ENCODE data around the gene INPP4A.

INPP4A gene

GRCh38 chr2:98570356-98570755, 125.7 kb downstream of the INPP4A start:
- no peak overlapping the region for H2BK5ac ChIP-seq (ENCODE audit: low read length)
- H2BK15ac ChIP-seq (ENCODE audit: low read length), result no peak overlapping the region
- H2BK12ac ChIP-seq (ENCODE audit: low read length), result no peak overlapping the region
- H3K14ac ChIP-seq (ENCODE audit: low read length), result no peak overlapping the region
- H3K9ac ChIP-seq (ENCODE audit: low read depth, low read length, poor library complexity), result no peak overlapping the region
- H3K36me3 ChIP-seq (replicated peaks in 1 of 2; ENCODE audit: control insufficient read depth in 2 of 2, insufficient read depth in 2 of 2, low read length in 2 of 2), result peaks cover 28 to 90% of the 10 kb centered on the region in 2 donors
- no peak for DNase-seq (ENCODE audit: low spot score)
- no peak overlapping the region for H3K4me3 ChIP-seq (ENCODE audit: low read length in 2 of 2)
- no peak overlapping the region for H2BK120ac ChIP-seq (ENCODE audit: low read depth, low read length)
- no peak overlapping the region for H3K27ac ChIP-seq (replicated peaks; ENCODE audit: low read length)
- WGBS, 2 donors (ENCODE audit: extremely low coverage in 2 of 2, insufficient read length in 2 of 2, insufficient replicate concordance in 1 of 2), result no CpG with 5 or more reads among the region's 5 CpGs
- H4K8ac ChIP-seq (ENCODE audit: low read depth, low read length), result no peak overlapping the region
- no peak overlapping the region for H3K18ac ChIP-seq (ENCODE audit: low read length)
- no peak overlapping the region for H3K4ac ChIP-seq (ENCODE audit: low read length)
- H3K4me1 ChIP-seq (ENCODE audit: control insufficient read depth in 2 of 2, insufficient read depth in 1 of 2, low read depth in 1 of 2, low read length in 2 of 2), result no peaks in the 10 kb centered on the region
- no peak overlapping the region for H2AFZ ChIP-seq (ENCODE audit: low read length)
- no peaks in the 10 kb centered on the region for H3K79me1 ChIP-seq (ENCODE audit: low read depth, low read length)
- no peaks in the 10 kb centered on the region for H3K9me3 ChIP-seq (replicated peaks in 1 of 2; ENCODE audit: control insufficient read depth in 2 of 2, insufficient read depth in 1 of 2, low read depth in 1 of 2, low read length in 2 of 2)
- H3K27me3 ChIP-seq (ENCODE audit: control insufficient read depth in 3 of 3, insufficient read depth in 3 of 3, low read depth in 1 of 3, low read length in 3 of 3), result no peaks in the 10 kb centered on the region
- H3K4me2 ChIP-seq (ENCODE audit: insufficient read depth, low read length, poor library complexity, severe bottlenecking), result no peak overlapping the region
- no peak overlapping the region for H4K91ac ChIP-seq (ENCODE audit: low read depth, low read length, poor library complexity)
- H3K23ac ChIP-seq (ENCODE audit: low read depth, low read length, poor library complexity), result peak overlapping the region; percentile 43
- no peak overlapping the region for H2AK5ac ChIP-seq (ENCODE audit: low read depth, low read length)

- no peak overlapping the region for H3K27ac ChIP-seq (replicated peaks; ENCODE audit: low read length)
- WGBS, 2 donors (ENCODE audit: extremely low coverage in 2 of 2, insufficient read length in 2 of 2, insufficient replicate concordance in 1 of 2), result no CpG with 5 or more reads among the region's 13 CpGs
- no peak overlapping the region for H2BK120ac ChIP-seq (ENCODE audit: low read depth, low read length)
- H2AFZ ChIP-seq (ENCODE audit: low read length), result no peak overlapping the region
- DNase-seq (ENCODE audit: low spot score), result no peak
- peak overlapping the region; percentile 13 for H3K23ac ChIP-seq (ENCODE audit: low read depth, low read length, poor library complexity)
- no peak overlapping the region for H3K4me3 ChIP-seq (ENCODE audit: low read length in 2 of 2)
- no peak overlapping the region for H2BK15ac ChIP-seq (ENCODE audit: low read length)
- H2AK5ac ChIP-seq (ENCODE audit: low read depth, low read length), result no peak overlapping the region
- H4K91ac ChIP-seq (ENCODE audit: low read depth, low read length, poor library complexity), result no peak overlapping the region
- H3K14ac ChIP-seq (ENCODE audit: low read length), result no peak overlapping the region
- no peak overlapping the region for H3K18ac ChIP-seq (ENCODE audit: low read length)
- H3K9me3 ChIP-seq (replicated peaks in 1 of 2; ENCODE audit: control insufficient read depth in 2 of 2, insufficient read depth in 1 of 2, low read depth in 1 of 2, low read length in 2 of 2), result no peaks in the 10 kb centered on the region
- no peak overlapping the region for H2BK5ac ChIP-seq (ENCODE audit: low read length)
- no peaks in the 10 kb centered on the region for H3K79me1 ChIP-seq (ENCODE audit: low read depth, low read length)
- H3K4me1 ChIP-seq (ENCODE audit: control insufficient read depth in 2 of 2, insufficient read depth in 1 of 2, low read depth in 1 of 2, low read length in 2 of 2), result no peaks in the 10 kb centered on the region
- H3K4ac ChIP-seq (ENCODE audit: low read length), result no peak overlapping the region
- no peak overlapping the region for H2BK12ac ChIP-seq (ENCODE audit: low read length)
- H4K8ac ChIP-seq (ENCODE audit: low read depth, low read length), result no peak overlapping the region
- no peak overlapping the region for H3K9ac ChIP-seq (ENCODE audit: low read depth, low read length, poor library complexity)
- H3K27me3 ChIP-seq (ENCODE audit: control insufficient read depth in 3 of 3, insufficient read depth in 3 of 3, low read depth in 1 of 3, low read length in 3 of 3), result no peaks in the 10 kb centered on the region
- H3K36me3 ChIP-seq (replicated peaks in 1 of 2; ENCODE audit: control insufficient read depth in 2 of 2, insufficient read depth in 2 of 2, low read length in 2 of 2), result peaks cover 26 to 88% of the 10 kb centered on the region in 2 donors
- no peak overlapping the region for H3K4me2 ChIP-seq (ENCODE audit: insufficient read depth, low read length, poor library complexity, severe bottlenecking)
These were observed 126.6 kb downstream of the INPP4A start for GRCh38 chr2:98571121-98571701.

- H4K8ac ChIP-seq (ENCODE audit: low read depth, low read length), result no peak overlapping the region
- H4K91ac ChIP-seq (ENCODE audit: low read depth, low read length, poor library complexity), result no peak overlapping the region
- peaks cover 24 to 87% of the 10 kb centered on the region in 2 donors for H3K36me3 ChIP-seq (replicated peaks in 1 of 2; ENCODE audit: control insufficient read depth in 2 of 2, insufficient read depth in 2 of 2, low read length in 2 of 2)
- no peak overlapping the region for H3K14ac ChIP-seq (ENCODE audit: low read length)
- no peak overlapping the region for H3K18ac ChIP-seq (ENCODE audit: low read length)
- no peak for DNase-seq (ENCODE audit: low spot score)
- no peak overlapping the region for H2BK5ac ChIP-seq (ENCODE audit: low read length)
- H3K9me3 ChIP-seq (replicated peaks in 1 of 2; ENCODE audit: control insufficient read depth in 2 of 2, insufficient read depth in 1 of 2, low read depth in 1 of 2, low read length in 2 of 2), result no peaks in the 10 kb centered on the region
- H2AFZ ChIP-seq (ENCODE audit: low read length), result no peak overlapping the region
- H2BK120ac ChIP-seq (ENCODE audit: low read depth, low read length), result no peak overlapping the region
- H3K4me3 ChIP-seq (ENCODE audit: low read length in 2 of 2), result no peak overlapping the region
- H2BK12ac ChIP-seq (ENCODE audit: low read length), result no peak overlapping the region
- no CpG with 5 or more reads among the region's 9 CpGs for WGBS, 2 donors (ENCODE audit: extremely low coverage in 2 of 2, insufficient read length in 2 of 2, insufficient replicate concordance in 1 of 2)
- no peak overlapping the region for H3K23ac ChIP-seq (ENCODE audit: low read depth, low read length, poor library complexity)
- H3K27ac ChIP-seq (replicated peaks; ENCODE audit: low read length), result no peak overlapping the region
- no peak overlapping the region for H3K4me2 ChIP-seq (ENCODE audit: insufficient read depth, low read length, poor library complexity, severe bottlenecking)
- H3K4ac ChIP-seq (ENCODE audit: low read length), result no peak overlapping the region
- H2BK15ac ChIP-seq (ENCODE audit: low read length), result no peak overlapping the region
- no peaks in the 10 kb centered on the region for H3K79me1 ChIP-seq (ENCODE audit: low read depth, low read length)
- no peak overlapping the region for H3K9ac ChIP-seq (ENCODE audit: low read depth, low read length, poor library complexity)
- no peaks in the 10 kb centered on the region for H3K4me1 ChIP-seq (ENCODE audit: control insufficient read depth in 2 of 2, insufficient read depth in 1 of 2, low read depth in 1 of 2, low read length in 2 of 2)
- no peaks in the 10 kb centered on the region for H3K27me3 ChIP-seq (ENCODE audit: control insufficient read depth in 3 of 3, insufficient read depth in 3 of 3, low read depth in 1 of 3, low read length in 3 of 3)
- H2AK5ac ChIP-seq (ENCODE audit: low read depth, low read length), result no peak overlapping the region
These were observed 127.1 kb downstream of the INPP4A start for GRCh38 chr2:98571796-98572195.

GRCh38 chr2:98572211-98572610, 127.6 kb downstream of the INPP4A start:
- no peak overlapping the region for H2BK15ac ChIP-seq (ENCODE audit: low read length)
- no peak overlapping the region for H3K4me3 ChIP-seq (ENCODE audit: low read length in 2 of 2)
- no peak overlapping the region for H2AFZ ChIP-seq (ENCODE audit: low read length)
- H2BK120ac ChIP-seq (ENCODE audit: low read depth, low read length), result no peak overlapping the region
- DNase-seq (ENCODE audit: low spot score), result no peak
- H3K79me1 ChIP-seq (ENCODE audit: low read depth, low read length), result no peaks in the 10 kb centered on the region
- no peak overlapping the region for H3K9ac ChIP-seq (ENCODE audit: low read depth, low read length, poor library complexity)
- H3K18ac ChIP-seq (ENCODE audit: low read length), result no peak overlapping the region
- no peak overlapping the region for H3K14ac ChIP-seq (ENCODE audit: low read length)
- H4K91ac ChIP-seq (ENCODE audit: low read depth, low read length, poor library complexity), result no peak overlapping the region
- no peak overlapping the region for H3K27ac ChIP-seq (replicated peaks; ENCODE audit: low read length)
- WGBS, 2 donors (ENCODE audit: extremely low coverage in 2 of 2, insufficient read length in 2 of 2, insufficient replicate concordance in 1 of 2), result no CpG with 5 or more reads among the region's 5 CpGs
- no peak overlapping the region for H2AK5ac ChIP-seq (ENCODE audit: low read depth, low read length)
- H3K9me3 ChIP-seq (replicated peaks in 1 of 2; ENCODE audit: control insufficient read depth in 2 of 2, insufficient read depth in 1 of 2, low read depth in 1 of 2, low read length in 2 of 2), result no peaks in the 10 kb centered on the region
- H3K23ac ChIP-seq (ENCODE audit: low read depth, low read length, poor library complexity), result no peak overlapping the region
- peaks cover 26 to 87% of the 10 kb centered on the region in 2 donors for H3K36me3 ChIP-seq (replicated peaks in 1 of 2; ENCODE audit: control insufficient read depth in 2 of 2, insufficient read depth in 2 of 2, low read length in 2 of 2)
- H3K4ac ChIP-seq (ENCODE audit: low read length), result no peak overlapping the region
- H2BK5ac ChIP-seq (ENCODE audit: low read length), result no peak overlapping the region
- H3K4me1 ChIP-seq (ENCODE audit: control insufficient read depth in 2 of 2, insufficient read depth in 1 of 2, low read depth in 1 of 2, low read length in 2 of 2), result no peaks in the 10 kb centered on the region
- H3K27me3 ChIP-seq (ENCODE audit: control insufficient read depth in 3 of 3, insufficient read depth in 3 of 3, low read depth in 1 of 3, low read length in 3 of 3), result no peaks in the 10 kb centered on the region
- no peak overlapping the region for H4K8ac ChIP-seq (ENCODE audit: low read depth, low read length)
- no peak overlapping the region for H2BK12ac ChIP-seq (ENCODE audit: low read length)
- no peak overlapping the region for H3K4me2 ChIP-seq (ENCODE audit: insufficient read depth, low read length, poor library complexity, severe bottlenecking)
